GM18951 (cell line): Measurements from ENCODE around the gene LRGUK.
"Not testable (repeated sequence)": the region's sequence is repeated elsewhere in the genome, so short reads cannot be mapped to it uniquely, and the experiment has no call there.

Source experiments
- POLR2A ChIP-seq: IDR thresholded peaks from 4 replicates; pipeline ENCODE4 v1.6.1; 2011; ENCODE audit warnings: mild to moderate bottlenecking; ENCODE audit not compliant: insufficient read length, insufficient read depth; ENCODE audit errors: extremely low read depth
- in situ Hi-C: fragments of 300-500 bp; cut with MboI; formaldehyde crosslinking; loops from one replicate; pipeline ENCODE4 v1.12.0; 2022; ENCODE audit warnings: low sequenced_read_pairs, mixed read lengths, inconsistent platforms; ENCODE audit not compliant: unreplicated experiment

The LRGUK gene

GRCh38 chr7:134126966-134127848 is at the start of gene LRGUK:
TSS of gene LRGUK (plus strand) at chr7:134127340. CDS start at chr7:134127368, 28 bp downstream.
- TF ChIP-seq POLR2A: no peak
- in situ Hi-C loops: no loop called here

- in situ Hi-C loops: not testable (repeated sequence)
Observed at GRCh38 chr7:134077560-134077959, 49.6 kb upstream of the LRGUK start.

GRCh38 chr7:134078991-134079390 is 48.1 kb upstream of the LRGUK start:
- no peak for TF ChIP-seq POLR2A
- in situ Hi-C loops: no loop called here

- in situ Hi-C loops: no loop called here
- no peak for TF ChIP-seq POLR2A
Observed at GRCh38 chr7:134081695-134082094, 45.4 kb upstream of the LRGUK start.

GRCh38 chr7:134083766-134084487 is 43.2 kb upstream of the LRGUK start:
- in situ Hi-C loops: no loop called here
- TF ChIP-seq POLR2A: no peak

- in situ Hi-C loops: no loop called here
- TF ChIP-seq POLR2A: no peak
Observed at GRCh38 chr7:134084488-134085144, 42.5 kb upstream of the LRGUK start.

GRCh38 chr7:134085311-134085710 is 41.8 kb upstream of the LRGUK start:
- no peak for TF ChIP-seq POLR2A

GRCh38 chr7:134086998-134087735 is 40.0 kb upstream of the LRGUK start:
- in situ Hi-C loops: no loop called here
- no peak for TF ChIP-seq POLR2A

More at GRCh38 chr7:134085311-134085710, 41.8 kb upstream of the LRGUK start:
- in situ Hi-C loops: no loop called here

- TF ChIP-seq POLR2A: no peak
- in situ Hi-C loops: no loop called here
Observed at GRCh38 chr7:134088199-134088598, 38.9 kb upstream of the LRGUK start.

- TF ChIP-seq POLR2A: no peak
- in situ Hi-C loops: no loop called here
Observed at GRCh38 chr7:134089446-134089845, 37.7 kb upstream of the LRGUK start.

GRCh38 chr7:134098072-134098471 is 29.1 kb upstream of the LRGUK start:
- in situ Hi-C loops: no loop called here
- TF ChIP-seq POLR2A: no peak

GRCh38 chr7:134101716-134102115 is 25.4 kb upstream of the LRGUK start:
- in situ Hi-C loops: no loop called here
- TF ChIP-seq POLR2A: no peak

- in situ Hi-C loops: no loop called here
- no peak for TF ChIP-seq POLR2A
Observed at GRCh38 chr7:134104166-134104565, 23.0 kb upstream of the LRGUK start.

GRCh38 chr7:134105841-134106240 is 21.3 kb upstream of the LRGUK start:
- in situ Hi-C loops: no loop called here
- no peak for TF ChIP-seq POLR2A
